Heart left ventricle (tissue), 13 donors: Measurements from ENCODE around the gene NCOA3.

Experiments
- POLR2A ChIP-seq, 2 donors: fragments of 450-650 bp; IDR thresholded peaks; one replicate each; pipeline ENCODE4 v1.6.1; 2017; ENCODE audit warnings: antibody characterized with exemption in 2 of 2, mild to moderate bottlenecking in 2 of 2, moderate library complexity in 2 of 2
- TF ChIP-seq, protein P1 (sequence below), 12 donors: fragments of 200-600 bp; sonication (generic) in 4 of 12; IDR thresholded peaks; one replicate each; pipeline versions ENCODE4 v1.5.0 to v1.8.0; 2018 to 2022; ENCODE audit warnings: antibody characterized with exemption in 12 of 12, mild to moderate bottlenecking in 5 of 12
- donor health status: ischemic (EF 13 %, LVEDD 7.1; RV severe dilation, severe dysfunction).
- donor health status: DM: no; HTN: yes; CAD: no.
- donor health status: DM: no; HTN: no; CAD: no.
- donor health status: ischemic (EF 25% LVEDD 6.9; RV normal size, moderate dysfunction).
- donor health status: ischemic (EF 25% LVEDD 5.7; RV mildly dilated, moderate dysfunction).
- donor health status: ischemic (EF 35%, LVEDD 5.7; RV mildly dilated, moderate dysfunction).
- donor health status: nonischemic (EF 11% LVEDD 7.7; RV severe dilation, severe dysfunction).
- donor health status: DM: yes; HTN: yes; CAD: no.
- donor health status: PGD.
- donor health status: ischemic (EF 29% LVEDD 5.4; RV normal size, mild dysfunction).
- donor health status: nonischemic (EF 23%, LVEDD 6.1; RV moderate dilation, normal function).

DNA sequence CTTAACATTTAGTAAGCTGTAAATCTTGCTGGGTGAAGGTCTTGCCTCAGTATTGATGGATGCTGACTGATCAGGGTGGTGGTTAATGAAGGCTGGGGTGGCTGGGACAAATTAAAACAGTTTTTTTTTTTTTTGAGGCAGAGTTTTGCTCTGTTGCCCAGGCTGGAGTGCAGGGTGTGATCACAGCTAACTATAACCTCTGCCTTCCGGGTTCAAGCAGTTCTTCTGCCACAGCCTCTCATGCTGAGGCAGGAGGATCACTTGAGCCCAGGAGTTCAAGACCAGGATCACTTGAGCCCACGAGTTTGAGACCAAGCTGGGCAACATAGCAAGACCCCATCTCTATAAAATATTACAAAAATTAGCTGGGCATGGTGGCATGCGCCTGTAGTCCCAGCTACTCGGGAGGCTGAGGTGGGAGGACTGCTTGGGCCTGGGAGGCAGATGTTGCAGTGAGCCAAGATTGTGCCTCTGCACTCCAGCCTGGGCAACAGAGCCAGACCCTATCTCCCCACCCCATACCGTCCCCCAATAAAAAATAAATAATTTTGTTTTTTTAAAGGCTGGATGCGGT lies 67.2 kb downstream of the NCOA3 start:
- TF ChIP-seq, protein P1, sequence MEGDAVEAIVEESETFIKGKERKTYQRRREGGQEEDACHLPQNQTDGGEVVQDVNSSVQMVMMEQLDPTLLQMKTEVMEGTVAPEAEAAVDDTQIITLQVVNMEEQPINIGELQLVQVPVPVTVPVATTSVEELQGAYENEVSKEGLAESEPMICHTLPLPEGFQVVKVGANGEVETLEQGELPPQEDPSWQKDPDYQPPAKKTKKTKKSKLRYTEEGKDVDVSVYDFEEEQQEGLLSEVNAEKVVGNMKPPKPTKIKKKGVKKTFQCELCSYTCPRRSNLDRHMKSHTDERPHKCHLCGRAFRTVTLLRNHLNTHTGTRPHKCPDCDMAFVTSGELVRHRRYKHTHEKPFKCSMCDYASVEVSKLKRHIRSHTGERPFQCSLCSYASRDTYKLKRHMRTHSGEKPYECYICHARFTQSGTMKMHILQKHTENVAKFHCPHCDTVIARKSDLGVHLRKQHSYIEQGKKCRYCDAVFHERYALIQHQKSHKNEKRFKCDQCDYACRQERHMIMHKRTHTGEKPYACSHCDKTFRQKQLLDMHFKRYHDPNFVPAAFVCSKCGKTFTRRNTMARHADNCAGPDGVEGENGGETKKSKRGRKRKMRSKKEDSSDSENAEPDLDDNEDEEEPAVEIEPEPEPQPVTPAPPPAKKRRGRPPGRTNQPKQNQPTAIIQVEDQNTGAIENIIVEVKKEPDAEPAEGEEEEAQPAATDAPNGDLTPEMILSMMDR (IDR thresholded peaks at IDR 0.05) = no peak
- no peak for TF ChIP-seq POLR2A (IDR thresholded peaks at IDR 0.05)
